ENCODE measurements around the gene PDCD7.
"Not testable (repeated sequence)": the region's sequence is repeated elsewhere in the genome, so short reads cannot be mapped to it uniquely, and the experiment has no call there.

DNA sequence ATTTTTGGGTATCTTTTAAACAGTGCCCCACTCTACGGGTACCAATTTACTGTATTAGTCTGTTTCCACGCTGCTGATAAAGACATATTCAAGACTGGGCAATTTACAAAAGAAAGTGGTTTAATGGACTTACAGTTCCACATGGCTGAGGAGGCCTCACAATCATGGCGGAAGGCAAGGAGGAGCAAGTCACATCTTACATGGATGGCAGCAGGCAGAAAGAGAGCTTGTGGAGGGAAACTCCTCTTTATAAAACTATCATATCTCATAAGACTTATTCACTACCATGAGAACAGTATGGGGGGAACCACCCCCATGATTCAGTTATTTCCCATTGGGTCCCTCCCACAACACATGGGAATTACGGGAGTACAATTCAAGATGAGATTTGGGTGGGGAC is 4.3 kb upstream of the PDCD7 start:
- TF ChIP-seq, protein P1, sequence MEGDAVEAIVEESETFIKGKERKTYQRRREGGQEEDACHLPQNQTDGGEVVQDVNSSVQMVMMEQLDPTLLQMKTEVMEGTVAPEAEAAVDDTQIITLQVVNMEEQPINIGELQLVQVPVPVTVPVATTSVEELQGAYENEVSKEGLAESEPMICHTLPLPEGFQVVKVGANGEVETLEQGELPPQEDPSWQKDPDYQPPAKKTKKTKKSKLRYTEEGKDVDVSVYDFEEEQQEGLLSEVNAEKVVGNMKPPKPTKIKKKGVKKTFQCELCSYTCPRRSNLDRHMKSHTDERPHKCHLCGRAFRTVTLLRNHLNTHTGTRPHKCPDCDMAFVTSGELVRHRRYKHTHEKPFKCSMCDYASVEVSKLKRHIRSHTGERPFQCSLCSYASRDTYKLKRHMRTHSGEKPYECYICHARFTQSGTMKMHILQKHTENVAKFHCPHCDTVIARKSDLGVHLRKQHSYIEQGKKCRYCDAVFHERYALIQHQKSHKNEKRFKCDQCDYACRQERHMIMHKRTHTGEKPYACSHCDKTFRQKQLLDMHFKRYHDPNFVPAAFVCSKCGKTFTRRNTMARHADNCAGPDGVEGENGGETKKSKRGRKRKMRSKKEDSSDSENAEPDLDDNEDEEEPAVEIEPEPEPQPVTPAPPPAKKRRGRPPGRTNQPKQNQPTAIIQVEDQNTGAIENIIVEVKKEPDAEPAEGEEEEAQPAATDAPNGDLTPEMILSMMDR (IDR thresholded peaks at IDR 0.05) = not testable (repeated sequence)
- TF ChIP-seq EP300 (IDR thresholded peaks at IDR 0.05; ENCODE audit: low read depth); POLR2A (IDR thresholded peaks at IDR 0.05); POLR2AphosphoS5 (IDR thresholded peaks at IDR 0.05): not testable (repeated sequence)

Measured in transverse colon (tissue), 4 donors.